Inflammatory macrophage (primary cell): ENCODE results near the gene CES4A.
"Not testable (repeated sequence)": the region's sequence is repeated elsewhere in the genome, so short reads cannot be mapped to it uniquely, and the experiment has no call there.

ENCODE experiments used
- DNase-seq, 2 donors: peaks; one replicate each; pipeline ENCODE4 v3.0.0-alpha.2; 2020 to 2022

Gene CES4A

GRCh38 chr16:67024384-67025209, 36.2 kb downstream of the CES4A start:
- DNase-seq = no peak

DNA sequence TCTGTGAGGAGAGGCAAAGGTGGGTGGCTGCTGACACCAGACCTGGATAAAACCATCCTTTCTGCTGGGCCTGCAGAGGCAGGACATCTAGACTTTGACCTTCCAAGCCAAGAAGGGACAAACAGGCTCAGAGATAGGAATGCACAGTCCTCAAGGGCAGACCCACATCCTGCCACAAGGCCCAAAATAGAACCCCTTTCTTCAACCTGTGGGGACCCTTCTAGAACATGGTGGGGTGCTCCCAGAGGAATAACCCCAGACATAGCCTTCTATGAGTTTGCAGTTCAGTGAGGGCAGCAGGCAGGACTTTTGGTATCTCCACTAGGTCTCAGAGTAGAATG, 36.8 kb downstream of the CES4A start:
- DNase-seq = no peak

GRCh38 chr16:67026570-67026969, 38.2 kb downstream of the CES4A start:
- DNase-seq = no peak

GRCh38 chr16:67027046-67027445, 38.7 kb downstream of the CES4A start:
- DNase-seq = no peak

DNA sequence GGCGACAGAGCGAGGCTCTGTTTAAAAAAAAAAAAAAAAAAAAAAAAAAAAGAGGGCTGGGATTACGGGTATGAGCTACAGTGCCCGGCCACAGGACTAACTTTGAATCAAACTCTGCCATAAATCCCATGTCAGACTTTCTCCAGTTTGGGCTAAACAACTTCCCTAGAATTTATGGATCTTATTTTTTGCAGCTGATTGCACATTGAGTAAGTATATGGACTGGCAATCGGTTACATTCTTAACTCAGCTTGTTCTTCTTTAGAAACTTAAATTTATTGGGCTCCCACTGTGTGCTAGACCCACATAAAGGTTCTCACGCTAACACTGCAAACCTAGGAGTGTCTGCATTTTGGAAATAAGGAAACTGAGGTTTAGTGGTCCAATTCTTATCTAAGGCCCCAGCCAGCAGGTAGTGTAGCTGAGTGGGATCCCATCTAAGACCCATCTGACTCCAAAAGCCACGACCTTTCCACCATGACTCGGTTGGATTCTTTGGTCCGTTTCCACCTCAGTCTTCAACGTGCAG, 39.8 kb downstream of the CES4A start:
- DNase-seq = no peak

- DNase-seq = peak; percentile 89
Observed at GRCh38 chr16:67028696-67029253, 40.4 kb downstream of the CES4A start, which contains the start of gene CBFB. TSS of gene CBFB (plus strand) at chr16:67029149. CDS start at chr16:67029408, 259 bp downstream.

- DNase-seq = peak; percentile 64 to 84
Observed at GRCh38 chr16:67029254-67030096, 41.1 kb downstream of the CES4A start.

DNA sequence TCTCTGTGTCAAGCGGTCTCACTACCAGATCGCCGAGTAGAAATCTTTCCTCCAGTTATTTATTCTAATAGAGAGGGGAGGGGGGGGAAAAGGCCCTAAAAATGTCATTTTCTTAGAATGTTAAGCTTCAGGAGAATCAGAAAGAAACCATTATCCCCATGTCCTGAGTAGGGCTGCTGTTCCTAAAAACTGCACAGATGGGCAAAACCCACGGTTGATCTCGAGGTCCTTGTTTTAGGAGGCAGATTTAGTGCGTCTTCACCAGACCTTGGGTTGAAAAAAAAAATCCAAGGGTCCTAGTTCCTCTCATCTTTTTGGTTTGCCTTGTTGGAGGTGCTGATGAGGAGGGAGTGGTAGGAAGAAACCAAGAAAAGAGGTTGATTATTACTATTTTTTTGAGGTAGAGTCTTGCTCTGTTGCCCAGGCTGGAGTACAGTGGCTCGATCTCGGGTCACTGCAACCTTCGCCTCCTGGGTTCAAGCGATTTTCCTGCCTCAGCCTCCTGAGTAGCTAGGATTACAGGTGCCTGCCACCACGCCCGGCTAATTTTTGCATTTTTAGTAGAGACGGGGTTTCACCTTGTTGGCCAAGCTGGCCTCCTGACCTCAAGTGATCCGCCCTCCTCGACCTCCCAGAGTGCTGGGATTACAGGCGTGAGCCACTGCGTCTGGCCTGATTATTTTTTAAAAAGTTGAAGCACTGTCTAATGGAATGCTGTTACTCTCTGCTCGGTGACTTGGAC, 42.0 kb downstream of the CES4A start:
- peak in 1 of 2 donors; percentile 22 for DNase-seq

DNA sequence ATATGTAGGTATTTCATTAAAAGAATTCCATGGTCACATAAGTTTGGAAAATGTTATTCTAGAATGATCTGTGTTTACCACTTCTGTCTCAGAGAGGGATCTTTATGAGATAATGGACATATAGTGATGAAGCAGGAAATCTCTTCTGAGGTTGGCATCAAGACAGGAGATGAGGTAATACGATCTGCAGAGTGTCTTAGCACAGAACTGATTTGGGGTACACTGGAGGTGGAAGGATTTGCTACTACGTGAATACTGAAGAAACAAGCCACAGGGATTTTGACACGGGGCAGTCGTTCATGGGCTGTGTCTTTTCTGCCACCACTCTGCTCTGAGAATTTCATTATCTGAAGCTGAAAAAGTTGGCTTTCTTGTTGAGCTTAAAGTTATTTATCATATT, 46.1 kb downstream of the CES4A start:
- no peak for DNase-seq

DNA sequence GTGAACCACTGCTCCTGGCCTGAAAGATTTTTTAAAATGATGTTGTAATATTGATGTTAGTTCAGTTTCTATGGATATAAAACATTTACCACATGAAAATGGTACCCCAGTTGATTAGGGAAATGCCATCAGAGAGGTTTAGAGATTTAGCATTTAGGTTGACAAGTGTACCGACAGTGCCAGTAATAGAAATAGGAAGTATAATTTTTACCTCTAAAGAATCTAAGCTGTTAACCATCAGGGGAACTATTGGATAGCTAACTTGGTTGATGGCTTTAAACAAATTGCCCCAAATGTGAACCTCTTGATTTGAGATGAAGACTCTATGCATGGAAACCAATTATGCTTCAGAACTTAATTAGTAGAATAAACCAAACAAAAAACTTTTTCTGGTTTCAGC, 47.0 kb downstream of the CES4A start:
- no peak for DNase-seq

DNA sequence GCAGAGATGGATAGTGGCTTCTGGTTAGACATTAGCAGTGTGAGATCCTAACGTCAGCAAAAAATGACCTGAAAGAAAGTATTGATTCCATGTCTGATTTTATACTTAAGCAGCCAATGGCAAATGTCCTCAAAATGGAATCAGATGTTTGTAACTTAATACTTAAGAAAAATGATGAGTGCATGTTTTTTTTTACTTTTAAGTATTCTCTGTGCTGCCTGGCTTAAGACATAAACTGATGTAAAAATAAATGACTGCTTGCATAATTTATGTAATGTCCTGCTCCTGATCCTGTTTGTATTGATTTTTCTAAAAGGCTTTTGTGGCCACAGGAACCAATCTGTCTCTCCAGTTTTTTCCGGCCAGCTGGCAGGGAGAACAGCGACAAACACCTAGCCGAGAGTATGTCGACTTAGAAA, 47.9 kb downstream of the CES4A start:
- no peak for DNase-seq

DNA sequence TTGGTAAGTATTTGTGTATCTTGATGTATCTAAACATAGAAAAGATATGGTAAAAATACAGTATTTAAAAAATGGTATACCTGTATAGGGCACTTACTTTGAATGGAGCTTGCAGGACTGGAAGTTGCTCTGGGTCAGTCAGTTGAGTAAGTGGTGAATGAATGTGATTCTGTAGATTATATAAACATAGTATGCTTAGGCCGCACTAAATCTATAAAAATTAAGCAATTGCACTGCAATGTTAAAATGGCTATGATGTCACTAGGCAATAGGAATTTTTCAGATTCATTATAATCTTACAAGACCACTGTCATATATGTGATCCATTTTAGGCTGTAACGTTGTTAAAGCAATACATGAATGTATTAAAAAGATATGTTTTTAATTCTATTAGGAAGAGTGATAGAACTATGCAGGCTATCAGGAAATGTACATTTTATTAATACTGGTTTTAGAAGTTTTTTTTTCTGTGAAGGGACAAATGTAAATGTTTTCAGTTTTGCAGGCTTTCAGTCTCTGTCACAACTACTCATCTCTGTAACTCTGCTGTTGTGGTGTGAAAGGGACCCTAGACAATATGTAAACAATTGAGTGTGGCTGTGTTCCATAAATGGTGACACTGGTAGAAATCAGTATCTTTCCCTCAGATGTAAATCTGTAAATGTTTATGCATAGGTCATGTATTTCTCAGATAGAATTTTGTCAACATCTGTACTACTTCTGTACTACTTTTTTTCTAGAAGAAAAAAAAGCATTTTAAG, 51.1 kb downstream of the CES4A start:
- DNase-seq = no peak

GRCh38 chr16:67040166-67040565, 51.8 kb downstream of the CES4A start:
- DNase-seq = peak; percentile 38 to 70

DNA sequence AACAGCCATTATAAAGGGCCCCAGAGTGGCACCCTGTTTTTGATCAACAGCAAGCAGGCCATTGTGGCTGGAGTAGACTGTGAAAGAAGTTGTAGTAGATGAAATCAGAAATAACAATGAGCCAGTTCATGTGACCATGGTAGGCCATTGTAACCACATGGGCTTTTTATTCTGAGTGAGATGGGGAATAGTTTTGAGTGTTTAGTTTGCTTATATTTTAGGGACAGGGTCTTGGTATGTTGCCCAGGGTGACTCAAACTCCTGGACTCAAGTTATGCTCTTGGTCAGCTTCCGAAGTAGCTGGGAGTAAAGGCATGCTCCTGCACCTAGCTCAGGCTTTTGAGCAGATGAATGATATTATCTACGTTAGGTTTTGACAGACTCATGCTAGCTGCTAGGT, 52.5 kb downstream of the CES4A start:
- no peak for DNase-seq

GRCh38 chr16:67041520-67041919, 53.1 kb downstream of the CES4A start:
- DNase-seq = not testable (repeated sequence)

DNA sequence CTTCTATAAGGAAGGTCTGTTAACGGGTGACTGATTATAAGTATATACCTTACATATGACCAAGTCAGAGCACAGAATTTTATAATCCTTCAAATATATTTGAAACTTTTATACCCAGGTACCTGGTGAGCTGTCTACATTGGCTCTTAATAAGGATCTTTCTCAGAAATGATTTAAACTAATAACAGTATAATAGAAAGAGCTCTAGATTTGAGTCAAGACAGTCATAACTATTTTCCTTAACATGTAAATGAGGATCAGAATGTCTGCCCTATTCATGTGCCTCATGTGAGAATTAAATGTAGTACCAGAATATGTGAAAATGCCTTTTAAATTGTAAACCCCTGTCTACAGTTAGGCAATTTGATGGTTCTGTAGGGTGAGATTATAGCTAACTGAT, 55.0 kb downstream of the CES4A start:
- DNase-seq = no peak

DNA sequence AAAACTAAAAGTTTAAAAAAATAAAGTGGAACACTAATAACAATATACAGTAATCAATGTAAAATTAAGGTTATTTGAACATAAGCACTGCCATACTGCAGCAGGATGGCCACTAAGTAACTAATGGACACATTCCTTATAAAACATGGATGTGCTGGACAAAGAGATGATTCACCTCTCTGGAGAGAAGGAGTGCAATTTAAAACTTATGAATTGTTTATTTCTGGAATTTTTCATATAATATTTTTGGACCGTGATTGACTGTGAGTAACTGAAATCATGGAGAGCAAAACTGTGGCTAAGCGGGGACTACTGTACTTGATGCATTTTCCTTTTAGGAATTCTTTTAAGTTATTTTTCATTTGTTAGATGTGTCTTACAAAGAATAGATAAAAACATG, 62.4 kb downstream of the CES4A start:
- DNase-seq = no peak

- no peak for DNase-seq
Observed at GRCh38 chr16:67052399-67052798, 64.0 kb downstream of the CES4A start.

GRCh38 chr16:67053767-67054334, 65.5 kb downstream of the CES4A start:
- no peak for DNase-seq

DNA sequence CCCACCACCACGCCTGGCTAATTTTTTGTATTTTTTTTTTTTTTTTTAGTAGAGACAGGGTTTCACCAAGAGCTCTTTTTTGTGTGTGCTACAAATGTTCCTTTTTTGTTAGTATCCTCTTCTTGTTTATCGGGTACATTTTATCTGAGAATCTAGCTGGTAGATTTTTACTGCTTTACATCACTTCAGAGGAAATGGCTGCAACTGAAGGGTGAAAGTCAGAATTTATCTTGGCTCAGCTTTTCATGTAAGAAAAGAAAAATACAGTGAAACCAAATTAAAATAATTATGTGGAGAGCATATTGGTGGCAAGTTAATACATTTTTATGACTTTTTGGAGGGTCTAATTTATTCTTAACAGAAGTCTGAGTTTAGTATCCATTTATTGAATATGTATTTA, 66.5 kb downstream of the CES4A start:
- DNase-seq = no peak
